Suppressor macrophage treated with lipopolysaccharide for 1 hour (primary cell): ENCODE results near the gene SNCA.

ENCODE experiments used
- DNase-seq, 3 donors: peaks; one replicate each; pipeline ENCODE4 v3.0.0-alpha.2; 2020 to 2022

Gene SNCA

DNA sequence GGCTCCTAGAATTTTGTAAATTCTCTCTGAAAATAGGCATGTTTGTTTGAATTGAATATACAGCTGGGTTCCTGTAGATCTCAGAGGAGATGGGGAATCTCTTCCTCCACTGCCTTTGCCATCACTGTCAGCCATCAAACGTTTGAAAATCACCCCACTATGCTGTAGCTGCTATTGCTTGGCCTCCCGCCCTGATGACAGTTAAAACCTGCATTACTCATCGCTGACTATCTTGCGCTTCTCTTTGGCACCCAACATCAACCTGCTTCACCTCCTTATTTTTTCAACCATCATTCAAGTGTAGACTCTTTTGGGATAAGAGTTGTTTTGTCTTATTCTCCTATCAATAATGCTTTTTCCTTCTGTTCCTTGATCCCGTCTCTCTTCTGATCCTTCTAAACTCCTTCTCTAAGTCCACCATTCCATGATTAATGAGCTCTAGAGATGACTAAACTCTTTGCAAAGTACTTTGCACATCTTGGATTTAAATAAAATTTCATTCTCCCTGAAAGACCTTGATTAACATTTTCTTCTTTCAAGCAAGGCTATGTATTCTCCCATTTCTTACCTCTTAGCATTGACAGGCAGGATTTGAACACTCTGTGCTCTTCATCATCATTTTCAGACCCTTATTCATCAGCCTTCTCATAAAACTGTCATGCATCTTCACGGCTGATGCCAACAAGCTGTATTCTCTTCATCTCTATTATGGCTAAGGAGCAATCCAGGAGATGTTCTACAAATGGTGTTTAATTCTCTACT, 133.0 kb downstream of the SNCA start:
- DNase-seq, result no peak

DNA sequence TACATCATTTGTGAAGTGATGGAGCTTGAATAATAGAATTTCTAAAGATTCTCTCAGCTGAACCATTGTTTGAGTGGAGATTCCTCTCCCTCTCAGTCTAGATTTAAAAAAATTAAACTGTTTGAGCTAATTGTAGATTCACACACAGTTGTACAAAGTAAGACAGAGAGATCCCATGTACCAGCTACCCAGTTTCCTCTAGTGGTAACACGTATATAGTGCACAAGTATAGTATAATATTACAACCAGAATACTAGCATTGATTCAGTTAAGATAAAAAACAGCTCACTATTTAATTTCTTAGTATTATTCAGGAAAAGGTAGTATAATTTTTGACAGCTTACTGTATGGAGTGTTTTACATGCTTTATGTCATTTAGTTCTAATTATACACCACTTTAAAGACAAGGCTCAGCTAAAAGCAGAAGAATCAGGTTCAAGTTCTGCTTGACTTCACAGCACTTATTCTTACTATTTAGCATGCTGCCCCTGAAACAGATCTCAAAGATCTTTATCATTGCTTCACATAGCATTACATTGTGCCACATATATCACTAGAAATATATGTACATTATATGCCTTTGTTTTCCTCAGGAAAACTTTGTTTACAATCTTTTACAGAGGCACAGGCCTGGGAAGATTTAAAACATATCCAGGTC, 136.1 kb downstream of the SNCA start:
- DNase-seq, result no peak

GRCh38 chr4:89685690-89686089, 151.3 kb downstream of the SNCA start:
- no peak for DNase-seq

DNA sequence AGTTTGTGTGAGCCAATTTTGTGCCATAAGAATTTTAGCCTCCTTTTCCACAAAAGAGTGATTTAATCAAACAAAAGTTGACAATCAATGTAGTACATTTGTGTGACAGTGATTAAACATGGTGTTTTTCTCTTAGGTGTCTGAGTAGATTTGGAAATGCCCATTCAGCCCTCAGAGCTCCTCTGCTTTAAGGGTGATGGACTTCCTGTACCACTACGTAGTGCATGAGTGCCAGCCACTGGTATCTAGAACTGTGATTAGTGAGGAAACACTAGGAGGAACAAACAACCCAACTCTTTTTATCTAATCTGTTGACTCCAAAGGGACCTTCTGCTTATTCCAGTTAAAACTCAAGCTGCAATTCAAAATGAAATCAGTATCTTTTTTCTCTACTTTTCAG, 151.7 kb downstream of the SNCA start:
- DNase-seq, result no peak

- DNase-seq, result no peak
These were observed 152.4 kb downstream of the SNCA start for GRCh38 chr4:89684536-89684935.

- no peak for DNase-seq
These were observed 154.2 kb downstream of the SNCA start for GRCh38 chr4:89682808-89683207.

DNA sequence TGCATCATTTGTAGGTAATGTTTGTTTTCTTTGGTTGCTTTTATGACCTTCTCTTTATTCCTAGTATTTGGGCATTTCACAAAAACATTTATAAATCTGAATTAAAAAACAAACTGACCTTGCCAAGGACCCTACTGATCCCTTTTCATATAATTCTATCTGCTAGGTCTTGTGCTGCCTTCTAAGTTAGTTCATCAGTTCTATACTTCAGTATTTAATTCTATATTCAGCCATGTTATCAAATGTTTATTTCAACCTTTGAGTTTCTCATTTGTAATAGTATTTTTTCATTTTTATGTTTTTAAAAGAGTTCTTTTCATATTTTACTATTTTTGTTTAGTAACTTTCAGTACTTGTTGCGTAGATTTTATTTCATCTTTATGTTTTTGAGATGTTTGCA, 155.3 kb downstream of the SNCA start:
- DNase-seq, result no peak

GRCh38 chr4:89681219-89681618, 155.7 kb downstream of the SNCA start:
- no peak for DNase-seq

GRCh38 chr4:89674876-89675459, 162.0 kb downstream of the SNCA start:
- no peak for DNase-seq
